Subcutaneous adipose tissue (tissue), 4 donors: ENCODE results near the gene GATAD2B. TPM values are rescaled to one million over a fixed set of nuclear protein-coding genes. Genes with fewer than 3 reads are reported as not detected.

Source experiments
- total RNA-seq, 4 donors: library from RNA; depleted of rRNA; stranded (reverse); fragments of >200 nt; gene quantifications; one replicate each; pipeline ENCODE4 v1.1.0, GENCODE V29; 2016
- TF ChIP-seq, protein P1 (sequence below): fragments of 450-650 bp; IDR thresholded peaks from one replicate; pipeline ENCODE4 v1.5.1; 2016; ENCODE audit warnings: low read depth, mild to moderate bottlenecking, control low read depth, antibody characterized with exemption, moderate library complexity

GATAD2B gene
- total RNA-seq, 4 donors from 2014 or later: 14.3 to 22.3 (median 18.1) TPM

DNA sequence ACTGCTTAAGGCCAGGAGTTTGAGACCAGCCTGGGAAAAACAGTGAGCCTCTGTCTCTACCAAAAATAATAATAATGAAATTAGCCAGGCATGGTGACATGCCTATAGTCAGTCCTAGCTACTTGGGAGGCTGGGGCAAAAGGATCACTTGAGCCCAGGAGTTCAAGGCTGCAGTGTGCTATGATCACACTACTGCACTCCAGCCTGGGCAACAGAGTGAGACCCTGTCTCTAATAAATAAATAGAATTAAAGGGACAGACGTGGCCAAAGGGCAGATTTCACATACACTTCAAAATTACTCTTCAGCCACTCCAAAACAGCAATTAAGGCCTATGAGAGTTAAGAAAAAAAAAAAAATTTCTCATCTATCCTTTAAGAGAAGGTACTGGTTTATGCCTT, 45.7 kb downstream of the GATAD2B start:
- TF ChIP-seq, protein P1, sequence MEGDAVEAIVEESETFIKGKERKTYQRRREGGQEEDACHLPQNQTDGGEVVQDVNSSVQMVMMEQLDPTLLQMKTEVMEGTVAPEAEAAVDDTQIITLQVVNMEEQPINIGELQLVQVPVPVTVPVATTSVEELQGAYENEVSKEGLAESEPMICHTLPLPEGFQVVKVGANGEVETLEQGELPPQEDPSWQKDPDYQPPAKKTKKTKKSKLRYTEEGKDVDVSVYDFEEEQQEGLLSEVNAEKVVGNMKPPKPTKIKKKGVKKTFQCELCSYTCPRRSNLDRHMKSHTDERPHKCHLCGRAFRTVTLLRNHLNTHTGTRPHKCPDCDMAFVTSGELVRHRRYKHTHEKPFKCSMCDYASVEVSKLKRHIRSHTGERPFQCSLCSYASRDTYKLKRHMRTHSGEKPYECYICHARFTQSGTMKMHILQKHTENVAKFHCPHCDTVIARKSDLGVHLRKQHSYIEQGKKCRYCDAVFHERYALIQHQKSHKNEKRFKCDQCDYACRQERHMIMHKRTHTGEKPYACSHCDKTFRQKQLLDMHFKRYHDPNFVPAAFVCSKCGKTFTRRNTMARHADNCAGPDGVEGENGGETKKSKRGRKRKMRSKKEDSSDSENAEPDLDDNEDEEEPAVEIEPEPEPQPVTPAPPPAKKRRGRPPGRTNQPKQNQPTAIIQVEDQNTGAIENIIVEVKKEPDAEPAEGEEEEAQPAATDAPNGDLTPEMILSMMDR: no peak

DNA sequence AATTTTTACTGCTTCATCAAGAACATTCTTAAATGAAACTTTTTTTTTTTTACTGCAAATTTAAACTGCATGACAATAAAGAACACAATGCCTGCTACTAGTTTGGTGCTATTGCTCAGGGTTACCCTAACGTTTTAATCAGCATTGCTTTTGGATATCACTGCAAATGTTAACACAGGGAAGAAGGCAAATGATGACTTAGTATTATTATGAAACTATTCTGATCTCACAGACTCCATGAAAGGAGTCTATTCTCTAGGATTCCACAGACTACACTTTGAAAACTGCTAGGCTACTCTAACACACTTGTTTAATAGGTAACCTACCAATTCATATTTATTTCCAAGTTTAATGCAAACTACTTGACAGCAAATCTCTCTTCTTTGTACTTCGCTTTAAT, 49.8 kb downstream of the GATAD2B start:
- TF ChIP-seq, protein P1: no peak

GRCh38 chr1:153872331-153872730, 50.4 kb downstream of the GATAD2B start:
- TF ChIP-seq, protein P1: no peak

DNA sequence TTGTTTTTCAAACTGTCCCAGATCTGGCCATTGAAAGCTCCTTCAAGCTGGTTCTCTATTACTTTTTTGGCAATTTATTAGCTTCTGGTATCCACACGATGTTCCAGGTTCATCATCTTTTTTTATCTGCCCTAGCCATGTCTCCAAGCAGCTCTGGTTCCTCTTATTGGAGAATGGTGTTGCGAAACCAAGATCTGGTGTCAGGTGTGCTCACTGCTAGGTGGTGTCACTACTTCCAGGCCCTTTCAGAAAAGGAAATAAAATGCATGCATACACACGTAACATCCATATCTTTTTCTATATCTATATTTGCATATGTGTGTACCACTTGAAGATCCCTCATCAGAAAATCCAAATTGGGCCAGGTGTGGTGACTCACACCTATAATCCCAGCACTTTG, 53.3 kb downstream of the GATAD2B start:
- TF ChIP-seq, protein P1: no peak

DNA sequence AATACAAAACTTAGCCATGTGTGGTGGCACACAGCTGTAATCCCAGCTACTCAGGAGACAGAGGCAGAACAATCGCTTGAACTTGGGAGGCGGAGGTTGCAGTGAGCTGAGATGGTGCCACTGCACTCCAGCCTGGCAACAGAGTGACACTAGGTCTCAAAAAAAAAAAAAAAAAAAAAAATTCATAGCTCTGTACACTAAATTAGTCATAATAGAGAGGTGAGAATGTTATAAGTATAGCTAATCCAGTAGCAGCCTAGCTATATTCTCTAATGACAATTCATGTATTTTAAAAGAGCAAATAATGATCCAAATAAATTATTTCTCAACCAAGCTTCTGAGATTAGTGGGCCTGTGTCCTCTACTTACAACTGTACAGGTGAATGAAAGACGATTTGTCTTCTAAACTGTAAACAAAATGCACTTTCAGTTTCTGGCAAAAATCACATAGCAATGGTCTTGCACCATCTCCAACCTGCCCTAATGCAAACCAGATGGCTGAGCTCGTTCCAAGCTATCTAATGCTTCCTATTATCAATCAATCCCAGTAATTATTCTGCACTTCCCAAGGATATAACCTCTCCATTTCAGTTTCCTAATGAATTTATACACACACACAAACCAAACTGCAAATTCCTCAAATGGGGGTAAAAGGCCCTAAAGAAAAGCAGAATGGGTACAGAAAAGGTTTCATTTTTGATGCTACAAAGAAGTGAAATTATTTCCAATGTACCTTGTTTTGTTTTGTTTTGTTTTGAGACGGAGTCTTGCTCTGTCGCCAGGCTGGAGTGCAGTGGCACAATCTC, 56.5 kb downstream of the GATAD2B start:
- TF ChIP-seq, protein P1: no peak

GRCh38 chr1:153860285-153860684, 62.5 kb downstream of the GATAD2B start:
- TF ChIP-seq, protein P1: no peak

GRCh38 chr1:153857505-153857904, 65.3 kb downstream of the GATAD2B start:
- TF ChIP-seq, protein P1: no peak
